Epithelial cell of prostate (primary cell): ENCODE measurements around the gene CELF5.
"Not testable (repeated sequence)": the region's sequence is repeated elsewhere in the genome, so short reads cannot be mapped to it uniquely, and the experiment has no call there.

Experiments used
- DNase-seq: peaks from one replicate; pipeline ENCODE4 v3.0.0-alpha.2; 2011; ENCODE audit warnings: low read depth, low spot score
- H3K27ac ChIP-seq: fragments of 450-650 bp; 2 replicates; pipeline ENCODE4 v1.5.1; 2017; ENCODE audit warnings: mild to moderate bottlenecking

CELF5 gene

DNA sequence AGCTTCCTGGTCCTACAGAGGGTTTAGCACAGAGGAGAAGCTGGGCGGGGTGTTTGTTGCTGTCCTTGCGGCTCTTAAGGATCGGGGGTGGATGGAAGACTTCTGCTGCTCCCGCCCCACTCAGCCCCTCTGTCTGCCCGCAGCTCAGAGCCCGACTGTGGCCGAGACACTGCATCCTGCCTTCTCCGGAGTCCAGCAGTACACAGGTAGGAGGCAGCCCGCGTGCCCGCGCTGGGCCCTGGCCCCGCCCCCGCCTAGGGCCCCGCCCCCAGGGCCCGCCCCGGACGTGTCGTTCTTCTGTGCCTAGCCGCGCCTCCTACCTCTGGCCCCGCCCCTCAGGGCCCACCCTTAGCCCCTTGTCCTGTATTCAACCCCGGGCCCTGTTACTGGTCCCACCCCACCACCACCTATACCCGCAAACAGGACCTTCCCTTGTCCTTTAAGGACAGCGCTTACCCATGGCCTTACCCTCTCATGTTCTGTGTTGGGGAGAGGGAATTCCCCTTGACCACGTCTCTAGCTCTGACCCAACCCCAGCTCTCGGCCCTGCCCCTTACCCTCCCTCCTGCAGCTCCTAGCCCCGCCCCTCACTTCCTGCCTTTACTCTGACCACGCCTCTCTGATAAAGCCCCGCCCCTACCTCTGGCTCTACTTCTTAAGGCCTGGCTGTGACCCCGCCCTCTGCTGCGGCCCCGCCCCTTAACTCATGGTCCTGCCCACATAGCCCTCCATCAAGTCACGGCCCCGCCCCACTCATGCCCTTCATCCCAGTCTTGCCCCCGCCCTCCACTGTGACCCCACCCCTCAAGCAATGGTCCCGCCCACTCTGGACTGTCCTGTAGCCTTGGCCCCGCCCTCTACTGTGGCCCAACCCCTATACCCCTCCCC, 60.5 kb downstream of the CELF5 start:
- peak overlapping the region; percentile 43 for H3K27ac ChIP-seq

DNA sequence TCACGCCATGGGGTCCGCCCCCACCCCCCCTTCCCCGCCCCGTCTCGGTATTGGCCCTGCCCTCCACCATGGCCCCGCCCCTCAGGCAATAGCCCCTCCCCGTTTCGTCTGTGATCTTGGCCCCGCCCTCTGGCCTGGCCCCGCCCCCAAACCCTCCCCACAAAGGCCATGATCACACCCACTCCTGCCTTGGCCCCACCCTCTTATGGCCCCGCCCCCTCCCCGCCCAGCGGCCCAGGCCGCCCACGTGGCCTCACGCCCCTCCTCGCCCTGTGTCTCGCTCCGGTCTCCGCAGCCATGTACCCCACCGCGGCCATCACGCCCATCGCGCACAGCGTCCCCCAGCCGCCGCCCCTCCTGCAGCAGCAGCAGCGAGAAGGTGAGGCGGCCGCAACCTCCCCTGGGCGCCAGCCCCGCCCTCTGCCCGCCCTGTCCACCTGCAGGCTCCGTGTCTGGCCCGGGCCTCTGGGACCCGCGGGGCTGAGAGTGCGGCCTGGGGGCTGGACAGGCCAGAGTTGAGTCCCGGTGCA, 61.3 kb downstream of the CELF5 start:
- H3K27ac ChIP-seq = no peak overlapping the region
- no peak for DNase-seq

More for the DNA sequence above, 60.5 kb downstream of the CELF5 start:
- peak; percentile 41 for DNase-seq

DNA sequence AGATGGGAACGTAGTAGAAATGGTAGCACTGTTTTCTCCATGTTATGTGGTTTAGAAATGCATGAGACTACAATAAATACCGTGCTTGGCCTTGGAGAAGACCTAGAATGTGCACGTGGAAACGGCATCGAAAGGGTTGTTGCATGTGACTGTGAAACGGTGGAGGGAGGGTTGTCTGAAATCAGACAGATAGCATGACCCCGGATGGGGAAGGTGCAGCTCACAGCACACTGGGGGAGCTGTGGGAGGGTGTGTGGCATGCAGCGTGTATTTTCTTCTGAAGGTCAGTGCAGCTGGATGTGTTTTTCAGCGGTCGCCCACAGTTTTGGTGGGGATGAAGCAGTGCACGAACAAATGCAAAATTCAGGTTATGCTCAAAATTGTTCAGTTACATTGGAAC, 63.4 kb downstream of the CELF5 start:
- no peak for DNase-seq
- no peak overlapping the region for H3K27ac ChIP-seq

DNA sequence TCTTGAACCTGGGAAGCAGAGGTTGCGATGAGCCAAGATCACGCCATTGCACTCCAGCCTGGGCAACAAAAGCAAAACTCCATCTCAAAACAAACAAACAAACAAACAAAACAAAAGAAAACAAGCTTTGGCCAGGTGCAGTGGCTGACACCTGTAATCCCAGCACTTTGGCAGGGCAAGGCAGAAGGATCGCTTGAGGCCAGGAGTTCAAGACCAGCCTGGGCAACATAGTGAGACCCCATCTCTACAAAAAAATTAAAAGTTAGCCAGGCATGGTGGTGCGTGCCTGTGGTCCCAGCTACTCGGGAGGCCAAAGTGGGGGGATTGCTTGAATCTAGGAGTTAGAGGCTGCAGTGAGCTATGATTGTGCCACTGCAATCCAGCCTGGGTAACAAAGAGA, 64.0 kb downstream of the CELF5 start:
- DNase-seq, H3K27ac ChIP-seq: not testable (repeated sequence)

DNA sequence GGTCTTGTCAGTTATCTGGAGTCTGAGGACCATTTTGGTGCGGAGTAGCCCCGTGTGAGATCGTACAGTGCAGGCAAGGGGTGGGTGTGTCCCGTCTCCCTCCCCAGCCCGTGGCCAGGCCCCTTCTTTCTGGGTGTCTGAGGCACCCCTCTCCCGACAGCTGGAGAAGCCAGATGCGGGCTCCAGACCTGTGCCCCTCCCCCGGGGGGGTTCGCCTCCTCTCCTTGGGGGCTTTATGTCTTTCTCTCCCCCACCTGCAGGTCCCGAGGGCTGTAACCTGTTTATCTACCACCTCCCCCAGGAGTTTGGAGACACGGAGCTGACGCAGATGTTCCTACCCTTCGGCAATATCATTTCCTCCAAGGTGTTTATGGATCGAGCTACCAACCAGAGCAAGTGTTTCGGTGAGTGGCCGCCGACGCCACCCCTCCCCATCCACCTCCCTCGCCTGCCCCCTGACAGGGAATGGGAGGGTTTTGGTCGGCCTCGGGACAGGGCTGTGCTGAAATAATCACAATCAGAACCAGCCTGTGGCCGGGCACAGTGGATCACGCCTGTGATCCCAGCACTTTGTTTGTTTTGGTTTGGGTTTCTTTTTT, 65.6 kb downstream of the CELF5 start:
- no peak overlapping the region for H3K27ac ChIP-seq

DNA sequence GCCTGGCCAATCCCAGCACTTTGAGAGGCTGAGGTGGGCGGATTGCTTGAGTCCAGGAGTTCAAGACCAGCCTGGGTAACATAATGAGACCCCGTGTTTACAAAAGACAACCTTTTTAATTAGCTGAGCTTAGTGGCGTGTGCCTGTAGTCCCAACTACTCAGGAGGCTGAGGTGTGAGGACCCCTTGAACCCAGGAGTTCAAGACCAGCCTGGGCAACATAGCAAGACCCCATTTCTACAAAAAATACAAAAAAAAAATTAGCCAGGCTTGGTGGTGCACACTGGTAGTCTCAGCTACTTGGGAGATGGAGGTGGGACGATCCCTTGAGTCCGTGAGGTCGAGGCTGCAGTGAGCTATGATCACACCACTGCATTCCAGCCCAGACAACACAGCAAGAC, 66.4 kb downstream of the CELF5 start:
- DNase-seq, H3K27ac ChIP-seq: not testable (repeated sequence)

More for the DNA sequence above, 65.6 kb downstream of the CELF5 start:
- no peak for DNase-seq

DNA sequence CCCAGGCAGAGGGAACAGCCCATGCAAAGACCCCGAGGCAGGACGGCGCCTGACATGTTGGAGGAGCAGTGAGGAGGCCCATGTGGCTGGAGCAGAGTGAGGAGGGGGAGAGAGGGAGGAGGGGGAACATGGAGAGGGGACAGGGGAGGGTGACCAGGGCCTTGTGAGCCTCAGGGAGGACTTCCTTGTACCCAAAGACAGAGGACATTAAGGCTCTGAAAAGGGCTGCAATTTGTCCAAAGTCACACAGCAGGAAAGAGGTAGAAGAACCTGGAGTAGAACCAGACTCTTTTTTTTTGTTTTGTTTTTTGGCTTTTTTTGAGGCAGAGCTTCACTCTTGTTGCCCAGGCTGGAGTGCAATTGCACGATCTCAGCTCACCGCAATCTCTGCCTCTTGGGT, 67.2 kb downstream of the CELF5 start:
- no peak for DNase-seq
- no peak overlapping the region for H3K27ac ChIP-seq

DNA sequence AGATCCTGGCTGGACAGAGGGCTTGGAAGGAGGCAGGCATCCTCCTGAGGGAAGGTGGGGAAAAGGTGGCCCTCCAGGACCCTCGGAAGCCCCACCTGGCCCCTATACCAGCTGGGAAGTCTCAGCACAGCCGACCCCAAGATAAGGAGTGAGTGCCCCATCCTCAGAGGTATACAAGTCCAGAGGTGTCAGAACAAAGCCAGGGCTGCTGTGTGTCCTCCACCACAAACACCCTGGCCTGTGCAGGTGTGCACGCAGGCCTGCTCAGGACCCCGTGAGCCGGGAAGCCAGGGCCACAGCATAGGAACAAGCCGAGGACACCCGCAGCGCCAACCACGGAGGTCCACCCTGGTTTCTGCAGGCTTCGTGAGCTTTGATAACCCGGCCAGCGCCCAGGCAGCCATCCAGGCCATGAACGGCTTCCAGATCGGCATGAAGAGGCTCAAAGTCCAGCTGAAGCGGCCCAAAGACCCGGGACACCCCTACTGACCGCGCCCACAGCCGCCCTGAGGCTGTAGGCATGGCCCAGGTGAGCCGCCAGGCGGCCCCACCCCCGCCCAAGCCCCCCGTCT, 68.6 kb downstream of the CELF5 start:
- DNase-seq = no peak
- no peak overlapping the region for H3K27ac ChIP-seq

DNA sequence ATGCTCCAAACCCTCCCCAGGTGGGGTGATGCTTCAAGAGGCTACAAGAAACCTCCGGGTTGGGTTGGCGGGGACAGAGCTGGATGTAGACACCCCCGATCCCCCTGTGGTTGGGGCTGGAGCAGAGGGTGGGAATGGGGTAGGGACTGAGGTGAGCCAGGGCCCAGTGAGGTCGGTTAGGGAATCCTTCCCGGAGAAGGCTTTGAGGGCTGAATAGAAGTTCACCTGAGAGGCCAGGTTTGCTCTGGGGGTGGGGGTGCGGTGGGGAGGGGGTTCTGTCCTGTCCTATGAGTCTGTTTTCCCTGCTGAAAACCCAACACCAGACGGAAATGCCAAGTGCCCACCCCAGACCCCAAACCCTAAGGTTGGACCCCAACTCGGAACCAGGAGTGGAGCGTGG, 69.1 kb downstream of the CELF5 start:
- H3K27ac ChIP-seq = no peak overlapping the region
- DNase-seq = no peak

DNA sequence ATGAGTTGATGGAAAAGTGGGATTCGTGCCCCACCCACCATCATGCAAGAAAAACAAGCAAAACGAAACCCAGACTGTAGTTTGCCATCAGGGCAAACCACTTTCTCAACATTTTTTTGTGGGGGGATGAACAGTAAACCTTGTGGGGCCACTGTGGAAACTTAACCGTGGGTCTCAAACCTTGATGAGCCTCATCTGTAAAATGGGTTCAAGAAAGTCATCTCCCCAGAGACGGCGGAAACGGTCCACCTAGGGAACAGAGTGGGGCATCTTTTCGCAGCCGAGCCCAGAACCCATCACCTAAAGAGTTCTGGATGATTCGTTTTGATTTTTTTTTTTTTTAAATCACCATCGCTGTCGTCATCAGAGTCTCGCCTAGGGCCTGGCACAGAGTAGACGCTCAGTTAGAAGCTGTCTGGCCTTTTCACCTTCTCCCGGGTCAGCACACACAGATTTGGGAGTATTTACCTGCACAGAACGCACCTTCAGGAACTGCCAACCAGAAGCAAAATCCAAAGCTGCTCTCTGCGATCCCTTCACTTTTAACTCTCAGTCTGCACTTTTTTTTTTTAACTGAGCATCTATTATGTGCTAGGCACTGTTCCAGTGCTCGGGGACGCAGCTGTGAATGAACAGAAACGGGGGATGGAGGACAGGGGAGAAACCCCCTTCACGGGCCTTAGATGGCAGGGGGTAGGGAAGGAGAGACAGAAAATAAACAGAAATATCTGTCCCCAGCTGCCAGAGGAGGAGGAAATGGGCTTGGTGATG, 69.8 kb downstream of the CELF5 start:
- DNase-seq = no peak
- H3K27ac ChIP-seq = no peak overlapping the region

DNA sequence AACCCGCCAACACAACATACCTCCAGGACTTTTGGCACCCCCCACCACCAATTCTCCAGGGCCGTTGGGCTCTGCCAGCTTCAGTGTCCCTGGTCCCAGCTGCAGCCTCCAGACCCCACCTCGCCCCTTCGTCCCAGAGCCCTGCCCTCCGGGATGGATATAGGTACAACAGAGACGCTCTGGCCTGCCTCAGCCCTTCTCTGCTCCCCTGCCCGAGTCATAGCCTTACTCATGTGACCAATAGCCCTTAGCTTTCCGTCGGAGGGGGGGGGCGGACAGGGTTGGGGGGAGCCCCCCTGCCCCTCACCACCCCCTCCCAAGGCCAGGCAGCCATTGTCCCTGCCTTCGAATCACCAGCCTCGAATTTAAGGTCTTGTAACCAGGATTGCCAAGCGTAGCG, 71.1 kb downstream of the CELF5 start:
- H3K27ac ChIP-seq = no peak overlapping the region
- DNase-seq = no peak

DNA sequence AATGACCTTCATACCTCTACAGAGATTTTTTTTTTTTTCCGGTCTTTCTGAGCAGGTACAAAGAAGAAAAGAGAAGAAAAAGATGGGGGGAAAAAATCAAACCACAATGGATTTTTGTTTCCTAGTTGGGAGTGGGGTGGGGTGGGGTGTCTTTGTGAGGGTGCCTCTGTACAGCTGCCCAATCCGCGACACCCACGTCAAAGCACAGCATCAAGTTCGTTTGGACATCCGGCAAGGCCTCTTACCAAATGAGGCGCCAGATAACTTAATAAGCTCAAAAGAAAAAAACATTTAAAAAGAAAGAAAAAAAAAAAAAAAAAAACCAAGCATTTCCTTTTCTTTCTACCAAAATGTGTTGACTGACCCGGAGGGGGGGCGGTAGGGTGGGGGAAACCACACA, 71.6 kb downstream of the CELF5 start:
- no peak overlapping the region for H3K27ac ChIP-seq
- no peak for DNase-seq

DNA sequence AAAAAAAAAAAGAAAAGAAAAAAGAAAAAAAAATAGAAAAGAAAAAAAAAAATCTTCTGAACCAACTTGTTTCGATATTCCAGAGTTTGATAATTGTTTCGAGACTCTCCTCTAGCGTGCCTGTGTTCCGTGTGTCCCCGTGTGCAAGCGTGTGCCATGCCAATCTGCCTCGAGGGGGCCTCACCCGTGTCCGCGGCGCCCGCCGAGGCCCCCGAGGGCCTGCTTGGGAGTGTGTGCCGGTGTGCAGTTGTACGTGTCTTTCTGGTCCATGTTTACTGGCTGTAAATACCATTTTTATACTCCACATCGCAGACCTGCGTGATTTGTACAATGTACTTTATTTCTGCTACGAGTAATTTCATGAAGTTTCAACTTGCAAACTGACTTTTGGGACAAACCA, 72.0 kb downstream of the CELF5 start:
- H3K27ac ChIP-seq = no peak overlapping the region
- no peak for DNase-seq

DNA sequence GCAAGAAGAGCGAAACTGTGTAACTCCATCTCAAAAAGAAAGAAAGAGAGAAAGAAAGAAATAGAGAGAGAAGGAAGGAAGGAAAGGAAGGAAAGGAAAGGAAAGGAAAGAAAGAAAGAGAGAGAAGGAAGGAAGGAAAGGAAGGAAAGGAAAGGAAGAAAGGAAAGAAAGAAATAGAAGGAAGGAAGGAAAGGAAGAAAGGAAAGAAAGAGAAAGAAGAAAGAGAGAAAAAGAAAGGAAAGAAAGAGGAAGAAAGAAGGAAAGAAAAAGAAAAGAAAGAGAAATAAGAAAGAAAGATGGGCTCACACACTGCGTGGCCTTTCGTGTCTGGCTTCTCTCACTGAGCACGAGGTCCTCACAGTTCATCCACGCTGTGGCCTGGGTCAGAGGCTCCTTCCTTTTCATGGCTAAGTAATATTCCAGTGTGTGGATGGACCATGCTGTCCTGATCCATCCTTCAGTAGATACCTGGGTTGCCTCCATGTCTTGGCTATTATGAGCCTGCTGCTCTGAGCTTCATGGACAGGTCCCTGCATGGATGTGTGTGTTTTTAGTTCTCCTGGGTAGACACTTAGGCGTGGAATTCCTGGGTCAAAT, 74.5 kb downstream of the CELF5 start:
- H3K27ac ChIP-seq = no peak overlapping the region
- no peak for DNase-seq

DNA sequence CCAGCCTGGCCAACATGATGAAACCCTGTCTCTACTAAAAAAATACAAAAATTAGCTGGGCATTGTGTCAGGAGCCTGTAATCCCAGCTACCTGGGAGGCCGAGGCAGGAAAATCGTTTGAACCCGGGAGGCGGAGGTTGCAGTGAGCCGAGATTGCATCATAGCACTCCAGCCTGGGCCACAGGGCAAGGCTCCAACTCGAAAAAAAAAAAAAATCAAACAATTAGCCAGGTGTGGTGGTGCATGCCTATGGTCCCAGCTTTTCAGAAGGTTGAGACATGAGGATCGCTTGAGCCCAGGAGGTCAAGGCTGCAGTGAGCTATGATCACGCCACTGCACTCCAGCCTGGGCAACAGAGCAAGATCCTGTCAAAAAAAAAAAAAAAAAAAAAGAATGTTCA, 76.1 kb downstream of the CELF5 start:
- not testable (repeated sequence) for DNase-seq, H3K27ac ChIP-seq

DNA sequence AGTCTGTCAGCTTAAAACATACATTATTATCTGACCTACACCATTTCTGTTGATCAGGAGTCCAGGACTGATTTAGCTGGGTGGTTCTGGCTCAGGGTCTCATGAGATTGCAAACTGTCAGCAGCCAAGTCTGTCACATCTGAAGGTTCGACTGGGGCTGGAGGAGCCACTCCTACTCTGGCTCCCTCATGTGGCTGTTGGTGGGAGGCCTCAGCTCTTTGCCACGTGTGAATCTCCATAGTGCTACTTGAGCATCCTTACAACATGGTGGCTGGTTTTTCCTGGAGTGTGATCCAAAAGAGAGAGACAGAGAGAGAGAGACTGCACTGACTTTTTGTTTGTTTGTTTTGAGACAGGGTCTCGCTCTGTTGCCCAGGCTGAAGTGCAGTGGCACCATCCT, 78.3 kb downstream of the CELF5 start:
- no peak for DNase-seq
- no peak overlapping the region for H3K27ac ChIP-seq

DNA sequence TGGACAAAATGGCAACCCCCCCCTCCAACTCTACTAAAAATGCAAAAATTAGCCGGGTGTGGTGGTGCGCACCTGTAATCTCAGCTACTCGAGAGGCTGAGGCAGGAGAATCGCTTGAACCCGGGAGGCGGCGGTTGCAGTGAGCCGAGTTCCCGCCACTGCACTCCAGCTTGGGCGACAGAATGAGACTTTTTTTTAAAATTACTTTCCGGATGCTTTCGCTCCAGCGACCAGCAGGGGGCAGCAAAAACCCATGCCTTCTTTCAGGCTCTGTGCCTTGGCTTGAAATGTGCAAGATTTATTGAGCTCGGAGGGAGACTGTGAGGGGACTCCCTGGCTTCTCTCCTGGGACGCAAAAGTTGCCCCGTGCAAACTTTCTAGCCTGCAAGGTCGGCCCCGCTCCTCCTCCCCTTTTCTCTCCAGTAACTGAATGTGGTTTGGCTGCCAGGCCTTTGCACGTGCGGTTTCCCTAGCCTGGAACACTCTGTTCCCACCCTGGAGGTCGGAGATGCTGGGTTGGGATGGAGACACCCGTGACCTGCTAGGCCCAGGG, 80.5 kb downstream of the CELF5 start:
- no peak for DNase-seq

DNA sequence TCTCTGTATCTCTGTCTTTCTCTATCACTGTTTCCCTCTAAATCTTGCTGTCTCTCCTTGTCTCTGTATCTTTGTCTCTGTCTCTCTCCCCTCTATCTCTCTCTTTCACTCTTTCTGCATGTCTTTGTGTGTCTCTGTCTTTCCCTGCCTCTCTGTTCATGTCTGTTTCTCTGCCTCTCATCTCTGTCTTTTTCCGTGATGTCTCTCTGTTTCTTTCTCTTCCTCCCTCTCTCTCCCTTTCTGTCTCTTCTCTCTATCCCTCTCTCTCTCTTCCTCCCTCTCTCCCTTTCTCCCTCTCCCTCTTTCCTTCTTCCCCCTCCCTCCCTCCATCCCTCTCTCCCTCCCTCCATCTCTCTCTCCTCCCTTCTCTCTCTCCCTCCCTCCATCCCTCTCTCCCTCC, 85.3 kb downstream of the CELF5 start:
- no peak overlapping the region for H3K27ac ChIP-seq
- DNase-seq = no peak

More for the DNA sequence above, 80.5 kb downstream of the CELF5 start:
- no peak overlapping the region for H3K27ac ChIP-seq

DNA sequence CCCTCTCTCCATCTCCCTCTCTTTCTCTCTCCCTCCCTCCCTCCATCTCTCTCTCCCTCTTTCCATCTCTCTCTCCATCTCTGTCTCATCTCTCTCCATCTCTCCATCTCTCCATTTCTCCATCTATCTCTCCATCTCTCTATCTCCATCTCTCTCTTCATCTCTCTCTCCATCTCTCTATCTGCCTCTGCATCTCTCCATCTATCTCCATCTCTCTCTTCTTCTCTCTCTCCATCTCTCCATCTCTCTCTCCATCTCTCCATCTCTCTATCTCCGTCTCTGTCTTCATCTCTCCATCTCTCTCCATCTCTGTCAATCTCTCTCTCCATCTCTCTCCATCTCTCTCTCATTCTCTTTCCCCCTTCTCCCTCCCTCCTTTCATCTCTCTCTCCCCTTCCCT, 85.8 kb downstream of the CELF5 start:
- no peak for DNase-seq
- no peak overlapping the region for H3K27ac ChIP-seq

DNA sequence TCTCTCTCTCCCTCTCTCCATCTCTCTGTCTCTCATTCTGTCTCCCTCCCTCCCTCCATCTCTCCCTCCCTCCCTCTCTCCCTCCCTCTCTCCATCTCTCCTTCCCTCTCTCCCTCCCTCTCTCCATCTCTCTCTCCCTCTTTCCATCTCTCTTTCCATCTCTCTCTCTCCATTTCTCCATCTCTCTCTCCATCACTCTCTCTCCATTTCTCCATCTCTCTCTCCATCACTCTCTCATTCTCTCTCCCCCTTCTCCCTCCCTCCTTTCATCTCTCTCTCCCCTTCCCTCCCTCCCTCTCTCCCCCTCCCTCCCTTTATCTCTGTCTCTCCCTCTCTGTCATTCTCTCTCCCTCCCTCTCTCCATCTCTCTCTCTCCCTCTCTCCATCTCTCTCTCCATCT, 86.2 kb downstream of the CELF5 start:
- H3K27ac ChIP-seq = no peak overlapping the region
- no peak for DNase-seq
